Mucosa of descending colon (tissue), 3 donors: ENCODE results near the gene C3orf20. TPM values are rescaled to one million over a fixed set of nuclear protein-coding genes. Genes with fewer than 3 reads are reported as not detected.
A peak's percentile ranks its signal among the peaks of the same experiment; 100 is the strongest.

Experiments
- ATAC-seq: fragments of 200-7000 bp; cut with Tn5 transposase; one replicate; pipeline ENCODE4 v1.9.1; 2020; ENCODE audit warnings: mild to moderate bottlenecking, moderate library complexity
- DNase-seq, 3 donors: peaks; one replicate each; pipeline ENCODE4 v3.0.0-alpha.2; 2020
- H3K36me3 ChIP-seq: fragments of 200-600 bp; one replicate; pipeline ENCODE4 v1.8.0; 2021; ENCODE audit warnings: low read depth, mild to moderate bottlenecking
- H3K4me1 ChIP-seq: fragments of 200-600 bp; one replicate; pipeline ENCODE4 v1.8.0; 2021; ENCODE audit warnings: low read depth, mild to moderate bottlenecking
- H3K4me3 ChIP-seq: fragments of 200-600 bp; one replicate; pipeline ENCODE4 v1.8.0; 2021; ENCODE audit warnings: mild to moderate bottlenecking
- H3K9me3 ChIP-seq: fragments of 200-600 bp; one replicate; pipeline ENCODE4 v1.8.0; 2021; ENCODE audit warnings: mild to moderate bottlenecking
- intact Hi-C, 2 donors: fragments of 100-400 bp; cut with DNase I in 1 of 2; cut with micrococcal nuclease in 1 of 2; formaldehyde crosslinking; loops; one replicate each; pipeline versions ENCODE4 v1.11.0 to v1.11.1; 2022; cut with DNase I, micrococcal nuclease
- total RNA-seq, 3 donors: library from RNA; stranded (reverse); fragmentation: NEBNext Ultra II Directional in 2 of 3; extraction: Animal tissue kit (Norgen Biotek cat#: 25700) in 2 of 3; gene quantifications; one replicate each; pipeline versions ENCODE4 v1.2.1 to v1.2.4, GENCODE V29; 2021 to 2023
- TF ChIP-seq, protein P1 (sequence below): fragments of 200-600 bp; IDR thresholded peaks from one replicate; pipeline ENCODE4 v1.8.0; 2022; ENCODE audit warnings: antibody characterized with exemption, mild to moderate bottlenecking
- donor health status: DM: no; HTN: no; CAD: no; lungs with moderate emphysema.
- donor health status: DM: no; HTN: no; CAD: no.
- donor health status: DM: no; HTN: yes; CAD: no.

Gene C3orf20
- total RNA-seq, 3 donors from 2014 or later, result not detected

DNA sequence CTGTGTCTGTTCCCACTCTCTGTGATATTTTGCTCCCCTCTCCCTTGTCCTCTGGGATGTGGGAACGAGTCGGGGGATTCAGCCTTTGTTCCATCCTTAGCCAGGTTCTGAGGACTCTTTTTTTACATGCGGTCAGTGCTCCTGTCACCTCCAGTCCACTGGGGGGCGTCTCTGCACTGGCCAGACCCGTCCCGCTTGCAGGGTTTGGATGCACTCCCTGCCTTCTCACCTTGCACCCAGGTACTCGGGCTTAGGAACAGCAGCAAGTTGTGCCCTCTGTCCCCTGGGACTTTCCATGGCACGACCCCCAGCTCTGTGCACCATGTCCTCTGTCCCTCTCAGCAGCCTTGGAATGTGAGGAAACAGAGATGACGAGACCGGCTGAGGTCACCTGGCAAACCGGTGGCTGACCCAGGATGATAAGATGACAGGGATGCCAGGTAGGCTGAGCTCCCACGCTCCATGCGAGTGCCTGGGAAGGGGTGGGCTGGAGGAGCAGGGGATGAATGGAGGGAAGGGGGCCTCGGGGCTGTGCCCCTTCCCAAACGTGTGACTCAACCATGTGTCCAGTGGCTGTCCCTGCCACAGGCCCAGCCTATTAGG lies 116.5 kb downstream of the C3orf20 start:
- no peaks in the 10 kb centered on the region for H3K4me1 ChIP-seq
- peak in 2 of 3 donors; percentile 72 to 79 for DNase-seq
- intact Hi-C loops, result loop anchor here in 1 of 2 donors (10.0 kb wide), 1 partner anchor 123 kb away; no protein-coding TSS in a partner anchor

DNA sequence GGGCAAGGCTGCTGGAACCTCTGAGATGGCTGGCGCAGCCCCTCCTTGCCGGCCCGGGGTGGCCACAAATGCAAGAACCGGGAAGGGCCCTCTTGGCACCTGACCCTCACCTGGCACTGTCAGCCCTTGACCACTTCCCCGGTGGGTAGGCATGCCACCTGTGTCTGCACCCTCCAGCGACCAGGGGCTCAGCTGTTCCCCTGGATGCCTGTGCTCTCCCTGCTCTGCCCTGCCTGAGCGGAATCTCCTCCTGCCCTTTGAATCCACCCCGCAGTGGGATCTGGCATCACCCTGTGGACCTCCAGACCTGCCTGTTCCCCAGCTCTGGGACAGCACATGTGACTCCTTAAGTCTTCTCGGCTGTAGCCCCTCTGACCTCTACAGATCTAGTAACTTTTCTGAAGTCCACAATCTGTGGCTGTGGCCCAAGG lies 117.8 kb downstream of the C3orf20 start:
- DNase-seq (peak in 1 of 3 donors; percentile 5), ATAC-seq (no peak)
- intact Hi-C loops, result loop anchor here in 1 of 2 donors (10.0 kb wide), 1 partner anchor 122 kb away; no protein-coding TSS in a partner anchor
- H3K9me3 ChIP-seq, result no peaks in the 10 kb centered on the region
- no peak overlapping the region for H3K4me3 ChIP-seq
- H3K4me1 ChIP-seq, result no peaks in the 10 kb centered on the region
- H3K36me3 ChIP-seq, result no peaks in the 10 kb centered on the region
- TF ChIP-seq, protein P1, sequence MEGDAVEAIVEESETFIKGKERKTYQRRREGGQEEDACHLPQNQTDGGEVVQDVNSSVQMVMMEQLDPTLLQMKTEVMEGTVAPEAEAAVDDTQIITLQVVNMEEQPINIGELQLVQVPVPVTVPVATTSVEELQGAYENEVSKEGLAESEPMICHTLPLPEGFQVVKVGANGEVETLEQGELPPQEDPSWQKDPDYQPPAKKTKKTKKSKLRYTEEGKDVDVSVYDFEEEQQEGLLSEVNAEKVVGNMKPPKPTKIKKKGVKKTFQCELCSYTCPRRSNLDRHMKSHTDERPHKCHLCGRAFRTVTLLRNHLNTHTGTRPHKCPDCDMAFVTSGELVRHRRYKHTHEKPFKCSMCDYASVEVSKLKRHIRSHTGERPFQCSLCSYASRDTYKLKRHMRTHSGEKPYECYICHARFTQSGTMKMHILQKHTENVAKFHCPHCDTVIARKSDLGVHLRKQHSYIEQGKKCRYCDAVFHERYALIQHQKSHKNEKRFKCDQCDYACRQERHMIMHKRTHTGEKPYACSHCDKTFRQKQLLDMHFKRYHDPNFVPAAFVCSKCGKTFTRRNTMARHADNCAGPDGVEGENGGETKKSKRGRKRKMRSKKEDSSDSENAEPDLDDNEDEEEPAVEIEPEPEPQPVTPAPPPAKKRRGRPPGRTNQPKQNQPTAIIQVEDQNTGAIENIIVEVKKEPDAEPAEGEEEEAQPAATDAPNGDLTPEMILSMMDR, result no peak

More for the DNA sequence above, 116.5 kb downstream of the C3orf20 start:
- TF ChIP-seq, protein P1, result peak; percentile 54
- H3K36me3 ChIP-seq, result no peaks in the 10 kb centered on the region
- no peaks in the 10 kb centered on the region for H3K9me3 ChIP-seq
- H3K4me3 ChIP-seq, result no peak overlapping the region
- peak; percentile 87 for ATAC-seq

DNA sequence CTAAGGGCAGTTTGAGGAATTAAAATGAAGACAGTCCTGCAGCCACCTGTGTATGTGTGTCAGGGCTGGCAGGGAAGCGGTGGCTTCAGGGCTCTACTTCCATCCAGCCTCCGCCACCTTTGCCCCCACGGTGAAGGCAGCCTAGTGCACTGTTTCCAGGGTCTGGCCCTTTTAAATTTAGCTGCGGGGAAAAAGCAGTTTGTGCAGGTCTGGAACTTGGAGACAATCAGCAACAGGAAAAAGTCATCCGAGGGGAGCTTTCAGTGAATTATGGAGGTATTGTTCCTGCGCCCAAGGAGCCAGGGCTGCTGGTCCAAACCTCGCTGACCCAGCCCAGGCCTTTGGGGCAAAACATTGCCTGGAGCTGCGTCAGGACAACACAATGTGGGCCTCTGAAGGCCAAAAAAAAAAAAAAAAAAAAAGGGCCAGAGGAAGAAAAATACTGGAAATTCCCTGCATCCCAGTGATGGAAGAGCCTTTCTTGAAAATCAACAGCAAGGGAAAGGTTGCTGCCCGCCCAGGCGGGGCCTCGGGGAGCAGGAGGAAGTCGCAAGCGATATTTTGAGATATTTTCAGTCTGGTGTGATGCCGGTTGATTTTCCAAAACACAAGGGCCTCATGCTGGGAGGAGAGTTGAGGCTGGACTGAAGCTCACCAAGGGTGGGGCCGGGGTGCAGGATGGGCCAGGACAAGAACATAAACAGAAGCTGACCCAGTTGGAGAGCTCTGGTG lies 118.4 kb downstream of the C3orf20 start:
- no peak for ATAC-seq
- DNase-seq, result peak in 1 of 3 donors; percentile 14
- Histone ChIP-seq H3K4me1 (no peaks in the 10 kb centered on the region), H3K9me3 (no peaks in the 10 kb centered on the region), H3K36me3 (no peaks in the 10 kb centered on the region), H3K4me3 (no peak overlapping the region)
- TF ChIP-seq, protein P1, result no peak
- intact Hi-C loops, result loop anchor here in 1 of 2 donors (10.0 kb wide), 1 partner anchor 122 kb away; no protein-coding TSS in a partner anchor

DNA sequence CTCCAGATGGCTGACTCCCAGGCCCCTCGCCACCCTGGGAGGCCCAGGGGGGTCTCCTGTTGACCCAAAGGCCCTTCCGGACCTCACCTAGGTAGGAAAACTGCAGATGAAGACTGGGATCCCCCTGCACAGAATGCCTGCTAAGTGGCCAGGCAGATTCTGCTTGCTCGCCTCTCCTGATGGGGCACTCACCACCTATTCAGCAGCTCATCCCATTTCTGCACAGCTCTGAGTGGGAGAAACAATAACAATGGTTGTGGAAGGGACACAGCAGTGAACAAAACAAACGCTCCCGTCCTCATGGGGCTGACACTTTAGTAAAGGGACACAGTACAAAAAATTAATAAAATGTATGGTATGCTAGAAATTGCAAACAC lies 118.9 kb downstream of the C3orf20 start:
- ATAC-seq (no peak), DNase-seq (no peak)
- Histone ChIP-seq H3K36me3 (no peaks in the 10 kb centered on the region), H3K4me1 (peaks cover 1% of the 10 kb centered on the region), H3K4me3 (no peak overlapping the region), H3K9me3 (no peaks in the 10 kb centered on the region)
- TF ChIP-seq, protein P1, result no peak
- intact Hi-C loops, result loop anchor here in 1 of 2 donors (10.0 kb wide), 1 partner anchor 121 kb away; no protein-coding TSS in a partner anchor

DNA sequence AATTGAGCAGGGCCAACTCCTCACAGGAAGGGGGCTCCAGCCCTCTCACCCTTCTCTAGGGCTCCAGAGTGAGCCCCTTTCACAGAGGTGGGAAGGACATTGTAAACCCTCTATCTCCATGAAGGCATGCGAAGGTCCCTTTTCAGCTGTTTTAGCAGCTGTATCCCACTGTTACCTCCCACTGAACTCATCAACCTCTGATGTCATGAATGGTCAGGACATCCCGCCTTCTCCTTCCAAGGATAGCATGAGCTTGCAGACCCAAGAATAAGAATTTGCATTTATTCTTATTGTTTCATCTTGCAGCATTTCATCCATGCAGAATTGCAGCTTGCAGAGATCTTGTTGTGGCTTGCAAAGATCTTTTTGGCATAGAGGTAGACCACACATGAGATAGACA lies 119.5 kb downstream of the C3orf20 start:
- no peaks in the 10 kb centered on the region for H3K9me3 ChIP-seq
- H3K4me1 ChIP-seq, result peaks cover 5% of the 10 kb centered on the region
- H3K4me3 ChIP-seq, result no peak overlapping the region
- DNase-seq, result no peak
- no peak for ATAC-seq
- no peaks in the 10 kb centered on the region for H3K36me3 ChIP-seq
- intact Hi-C loops, result loop anchor here in 1 of 2 donors (10.0 kb wide), 1 partner anchor 120 kb away; no protein-coding TSS in a partner anchor
- TF ChIP-seq, protein P1, result no peak
